ENCODE data around the gene ZFAND3. TPM values are rescaled to one million over a fixed set of nuclear protein-coding genes. Genes with fewer than 3 reads are reported as not detected.

ZFAND3 gene
- total RNA-seq, 1 donor from 2014 or later: 131 TPM

- no peak overlapping the region for H3K27ac Mint-ChIP-seq (ENCODE audit: unreplicated experiment)
- no peak overlapping the region for H3K27ac ChIP-seq (ENCODE audit: low read depth, low read length)
Observed at GRCh38 chr6:38056361-38056760, 236.8 kb downstream of the ZFAND3 start.

GRCh38 chr6:38057994-38058393 is 238.5 kb downstream of the ZFAND3 start:
- Histone ChIP-seq H3K4me2 (ENCODE audit: low read length) (peak overlapping the region; percentile 24), H3K79me2 (ENCODE audit: insufficient read depth, low read length) (peaks cover 68% of the 10 kb centered on the region), H3K9me3 (ENCODE audit: insufficient read depth, low read depth, low read length) (no peaks in the 10 kb centered on the region), H3K4me1 (ENCODE audit: insufficient read depth, low read length) (peaks cover 10% of the 10 kb centered on the region), H3K9ac (ENCODE audit: low read length) (no peak overlapping the region), H4K20me1 (ENCODE audit: insufficient read depth, low read length) (peaks cover 71% of the 10 kb centered on the region), H2AFZ (ENCODE audit: low read depth, low read length) (no peak overlapping the region), H3K27ac (ENCODE audit: low read depth, low read length) (no peak overlapping the region), H3K27me3 (ENCODE audit: insufficient read depth, low read length) (no peaks in the 10 kb centered on the region), H3K4me3 (ENCODE audit: insufficient read depth, low read depth, low read length) (no peak overlapping the region), H3K36me3 (ENCODE audit: insufficient read depth, low read length) (peaks cover 15% of the 10 kb centered on the region)
- FAIRE-seq (peak; percentile 54), DNase-seq (ENCODE audit: low read depth) (peak; percentile 67)
- TF ChIP-seq EZH2 (IDR thresholded peaks at IDR 0.05; ENCODE audit: insufficient read depth, low read length): no peak
- no peak for TF ChIP-seq CTCF (IDR thresholded peaks at IDR 0.05; ENCODE audit: insufficient read depth, low read depth, low read length)
- no peak overlapping the region for H3K4me3 Mint-ChIP-seq (ENCODE audit: unreplicated experiment)
- H3K9me3 Mint-ChIP-seq (ENCODE audit: unreplicated experiment): no peaks in the 10 kb centered on the region
- H3K4me1 Mint-ChIP-seq (ENCODE audit: low read depth, unreplicated experiment): peaks cover 13% of the 10 kb centered on the region
- H3K27ac Mint-ChIP-seq (ENCODE audit: unreplicated experiment): no peak overlapping the region
- H3K36me3 Mint-ChIP-seq (ENCODE audit: low read depth, unreplicated experiment): peaks cover 8% of the 10 kb centered on the region
- H3K27me3 Mint-ChIP-seq (ENCODE audit: low read depth, unreplicated experiment): no peaks in the 10 kb centered on the region

More at GRCh38 chr6:38056361-38056760, 236.8 kb downstream of the ZFAND3 start:
- H3K36me3 ChIP-seq (ENCODE audit: insufficient read depth, low read length): peaks cover under 1% of the 10 kb centered on the region
- no peak overlapping the region for H3K9ac ChIP-seq (ENCODE audit: low read length)
- H3K9me3 Mint-ChIP-seq (ENCODE audit: unreplicated experiment): no peaks in the 10 kb centered on the region
- H3K4me1 ChIP-seq (ENCODE audit: insufficient read depth, low read length): peaks cover 10% of the 10 kb centered on the region
- H3K9me3 ChIP-seq (ENCODE audit: insufficient read depth, low read depth, low read length): no peaks in the 10 kb centered on the region
- no peak overlapping the region for H3K4me3 Mint-ChIP-seq (ENCODE audit: unreplicated experiment)
- H3K4me3 ChIP-seq (ENCODE audit: insufficient read depth, low read depth, low read length): no peak overlapping the region
- TF ChIP-seq CTCF (IDR thresholded peaks at IDR 0.05; ENCODE audit: insufficient read depth, low read depth, low read length) (no peak), EZH2 (IDR thresholded peaks at IDR 0.05; ENCODE audit: insufficient read depth, low read length) (no peak)
- H3K36me3 Mint-ChIP-seq (ENCODE audit: low read depth, unreplicated experiment): peaks cover 3% of the 10 kb centered on the region
- no peaks in the 10 kb centered on the region for H3K27me3 ChIP-seq (ENCODE audit: insufficient read depth, low read length)
- H2AFZ ChIP-seq (ENCODE audit: low read depth, low read length): no peak overlapping the region
- H4K20me1 ChIP-seq (ENCODE audit: insufficient read depth, low read length): peaks cover 86% of the 10 kb centered on the region
- peaks cover 84% of the 10 kb centered on the region for H3K79me2 ChIP-seq (ENCODE audit: insufficient read depth, low read length)
- no peak overlapping the region for H3K4me2 ChIP-seq (ENCODE audit: low read length)
- H3K27me3 Mint-ChIP-seq (ENCODE audit: low read depth, unreplicated experiment): no peaks in the 10 kb centered on the region
- no peak for DNase-seq (ENCODE audit: low read depth)
- H3K4me1 Mint-ChIP-seq (ENCODE audit: low read depth, unreplicated experiment): peaks cover 13% of the 10 kb centered on the region
- no peak for FAIRE-seq

GRCh38 chr6:38062066-38062465 is 242.5 kb downstream of the ZFAND3 start:
- Mint-ChIP-seq H3K9me3 (ENCODE audit: unreplicated experiment) (no peaks in the 10 kb centered on the region), H3K4me1 (ENCODE audit: low read depth, unreplicated experiment) (peaks cover 5% of the 10 kb centered on the region), H3K27me3 (ENCODE audit: low read depth, unreplicated experiment) (no peaks in the 10 kb centered on the region), H3K4me3 (ENCODE audit: unreplicated experiment) (no peak overlapping the region), H3K36me3 (ENCODE audit: low read depth, unreplicated experiment) (peaks cover 21% of the 10 kb centered on the region), H3K27ac (ENCODE audit: unreplicated experiment) (no peak overlapping the region)
- TF ChIP-seq EZH2 (IDR thresholded peaks at IDR 0.05; ENCODE audit: insufficient read depth, low read length) (no peak), CTCF (IDR thresholded peaks at IDR 0.05; ENCODE audit: insufficient read depth, low read depth, low read length) (no peak)
- peaks cover 10% of the 10 kb centered on the region for H3K4me1 ChIP-seq (ENCODE audit: insufficient read depth, low read length)
- DNase-seq (ENCODE audit: low read depth) (no peak), FAIRE-seq (no peak)
- peaks cover 62% of the 10 kb centered on the region for H4K20me1 ChIP-seq (ENCODE audit: insufficient read depth, low read length)
- H3K9me3 ChIP-seq (ENCODE audit: insufficient read depth, low read depth, low read length): no peaks in the 10 kb centered on the region
- H3K79me2 ChIP-seq (ENCODE audit: insufficient read depth, low read length): peaks cover 39% of the 10 kb centered on the region
- H2AFZ ChIP-seq (ENCODE audit: low read depth, low read length): no peak overlapping the region
- H3K4me3 ChIP-seq (ENCODE audit: insufficient read depth, low read depth, low read length): no peak overlapping the region
- no peak overlapping the region for H3K27ac ChIP-seq (ENCODE audit: low read depth, low read length)
- H3K9ac ChIP-seq (ENCODE audit: low read length): no peak overlapping the region
- H3K27me3 ChIP-seq (ENCODE audit: insufficient read depth, low read length): no peaks in the 10 kb centered on the region
- H3K36me3 ChIP-seq (ENCODE audit: insufficient read depth, low read length): peaks cover 20% of the 10 kb centered on the region
- H3K4me2 ChIP-seq (ENCODE audit: low read length): no peak overlapping the region

Data from astrocyte (in vitro differentiated cells and primary cell).